GM12878 (cell line): ENCODE measurements around the gene ANKDD1A.

Experiments
- CEBPZ ChIP-seq: fragments of 150-350 bp; IDR thresholded peaks from 2 replicates; pipeline ENCODE4 v1.6.1; 2016; ENCODE audit warnings: low read depth, low read length
- CHD2 ChIP-seq: IDR thresholded peaks from 2 replicates; pipeline ENCODE4 v1.6.1; 2011; ENCODE audit warnings: low read depth, low read length, improper control_type of control experiment, borderline replicate concordance
- CHD4 ChIP-seq: fragments of 200-600 bp; sonication (generic); IDR thresholded peaks from 2 replicates; pipeline ENCODE4 v1.6.1; 2016; ENCODE audit warnings: mild to moderate bottlenecking
- CTCF ChIP-seq, 3 experiments: IDR thresholded peaks in 2 of 3; conservative IDR thresholded peaks in 1 of 3; 2 replicates each; pipeline ENCODE4 v1.5.1; 2011; ENCODE audit warnings: low read depth in 3 of 3, low read length in 3 of 3, mild to moderate bottlenecking in 3 of 3, control low read depth in 2 of 3, moderate library complexity in 2 of 3, inconsistent platforms in 1 of 3, mixed read lengths in 1 of 3; ENCODE audit not compliant: control insufficient read depth in 2 of 3, insufficient read depth in 1 of 3; ENCODE audit errors: extremely low read depth in 1 of 3
- EP300 ChIP-seq, 2 experiments: fragments of 150-350 bp in 1 of 2; IDR thresholded peaks; 2 replicates each; pipeline ENCODE4 v1.6.1; 2011 to 2012; ENCODE audit warnings: low read depth in 2 of 2, low read length in 2 of 2, borderline replicate concordance in 1 of 2, improper control_type of control experiment in 1 of 2, inconsistent platforms in 1 of 2; ENCODE audit not compliant: control insufficient read depth in 1 of 2
- HDAC2 ChIP-seq: fragments of 200-600 bp; sonication (generic); IDR thresholded peaks from 2 replicates; pipeline ENCODE4 v1.6.1; 2017
- KDM1A ChIP-seq: fragments of 200-600 bp; sonication (generic); IDR thresholded peaks from 2 replicates; pipeline ENCODE4 v1.6.1; 2016; ENCODE audit warnings: borderline replicate concordance
- MYC ChIP-seq: IDR thresholded peaks from 2 replicates; pipeline ENCODE4 v1.6.1; 2011; ENCODE audit warnings: mild to moderate bottlenecking, low read length, moderate library complexity, inconsistent platforms; ENCODE audit not compliant: insufficient read depth, insufficient replicate concordance, insufficient read length, severe bottlenecking
- POLR2A ChIP-seq: IDR thresholded peaks from 2 replicates; pipeline ENCODE4 v1.6.1; 2011; ENCODE audit warnings: low read depth, mild to moderate bottlenecking, low read length
- POLR2AphosphoS5 ChIP-seq: IDR thresholded peaks from 2 replicates; pipeline ENCODE4 v1.6.1; 2011; ENCODE audit warnings: mild to moderate bottlenecking, low read length, inconsistent platforms
- RFX5 ChIP-seq: IDR thresholded peaks from 2 replicates; pipeline ENCODE4 v1.6.1; 2011; ENCODE audit warnings: low read depth, low read length, improper control_type of control experiment
- SREBF2 ChIP-seq: IDR thresholded peaks from 2 replicates; pipeline ENCODE4 v1.6.1; 2012; ENCODE audit warnings: mild to moderate bottlenecking, low read length
- USF2 ChIP-seq: IDR thresholded peaks from 2 replicates; pipeline ENCODE4 v1.6.1; 2011; ENCODE audit warnings: low read depth, low read length, improper control_type of control experiment, borderline replicate concordance
- ZNF274 ChIP-seq: IDR thresholded peaks from one replicate; pipeline ENCODE4 v1.8.0; 2011; ENCODE audit not compliant: insufficient read length, insufficient read depth

GRCh38 chr15:64969401-64969800 lies 57.7 kb downstream of the ANKDD1A start:
- no peak for TF ChIP-seq CTCF (IDR thresholded peaks at IDR 0.05 in 2 of 3, conservative IDR thresholded peaks at IDR 0.05 in 1 of 3; ENCODE audit: control insufficient read depth in 2 of 3, extremely low read depth in 1 of 3, insufficient read depth in 1 of 3, low read depth in 3 of 3, low read length in 3 of 3)
- TF ChIP-seq POLR2A, result no peak
- no peak for TF ChIP-seq POLR2AphosphoS5
- no peak for TF ChIP-seq RFX5
- TF ChIP-seq CHD4, result no peak
- TF ChIP-seq CEBPZ, result no peak
- TF ChIP-seq HDAC2, result no peak
- no peak for TF ChIP-seq MYC
- TF ChIP-seq CHD2, result no peak
- TF ChIP-seq ZNF274, result no peak
- TF ChIP-seq SREBF2, result no peak
- no peak for TF ChIP-seq KDM1A
- no peak for TF ChIP-seq USF2
- no peak for TF ChIP-seq EP300 (IDR thresholded peaks at IDR 0.05; ENCODE audit: borderline replicate concordance in 1 of 2, control insufficient read depth in 1 of 2, low read depth in 2 of 2, low read length in 2 of 2)
